Lower leg skin (tissue), 3 donors: ENCODE measurements around the gene BICC1.

Source experiments
- POLR2A ChIP-seq, 2 donors: fragments of 450-650 bp; IDR thresholded peaks; one replicate each; pipeline ENCODE4 v1.6.1; 2016 to 2017; ENCODE audit warnings: antibody characterized with exemption in 2 of 2, mild to moderate bottlenecking in 1 of 2, moderate library complexity in 1 of 2
- TF ChIP-seq, protein P1 (sequence below), 3 donors: fragments of 450-650 bp; IDR thresholded peaks; one replicate each; pipeline ENCODE4 v1.5.1; 2016; ENCODE audit warnings: antibody characterized with exemption in 3 of 3, mild to moderate bottlenecking in 3 of 3, moderate library complexity in 2 of 3

DNA sequence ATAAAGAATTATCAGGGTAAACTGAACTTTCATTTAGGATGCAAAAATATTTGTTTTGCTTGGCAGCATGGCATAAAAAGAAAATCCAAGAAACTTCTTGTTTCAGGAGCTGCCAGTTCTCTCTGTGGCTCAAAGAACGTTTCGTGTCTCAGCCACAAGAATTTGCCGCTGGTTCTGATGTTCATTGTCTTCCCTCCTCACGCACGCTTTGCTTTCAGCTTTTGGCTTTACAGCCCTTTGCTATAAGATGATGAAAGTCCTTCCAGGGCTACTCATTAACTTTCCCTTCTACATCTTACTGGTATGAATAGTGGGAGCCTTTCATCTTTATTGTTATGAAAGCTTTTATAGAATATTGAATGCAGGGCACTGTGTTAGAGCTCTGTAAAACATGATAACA, 124.7 kb downstream of the BICC1 start:
- TF ChIP-seq, protein P1, sequence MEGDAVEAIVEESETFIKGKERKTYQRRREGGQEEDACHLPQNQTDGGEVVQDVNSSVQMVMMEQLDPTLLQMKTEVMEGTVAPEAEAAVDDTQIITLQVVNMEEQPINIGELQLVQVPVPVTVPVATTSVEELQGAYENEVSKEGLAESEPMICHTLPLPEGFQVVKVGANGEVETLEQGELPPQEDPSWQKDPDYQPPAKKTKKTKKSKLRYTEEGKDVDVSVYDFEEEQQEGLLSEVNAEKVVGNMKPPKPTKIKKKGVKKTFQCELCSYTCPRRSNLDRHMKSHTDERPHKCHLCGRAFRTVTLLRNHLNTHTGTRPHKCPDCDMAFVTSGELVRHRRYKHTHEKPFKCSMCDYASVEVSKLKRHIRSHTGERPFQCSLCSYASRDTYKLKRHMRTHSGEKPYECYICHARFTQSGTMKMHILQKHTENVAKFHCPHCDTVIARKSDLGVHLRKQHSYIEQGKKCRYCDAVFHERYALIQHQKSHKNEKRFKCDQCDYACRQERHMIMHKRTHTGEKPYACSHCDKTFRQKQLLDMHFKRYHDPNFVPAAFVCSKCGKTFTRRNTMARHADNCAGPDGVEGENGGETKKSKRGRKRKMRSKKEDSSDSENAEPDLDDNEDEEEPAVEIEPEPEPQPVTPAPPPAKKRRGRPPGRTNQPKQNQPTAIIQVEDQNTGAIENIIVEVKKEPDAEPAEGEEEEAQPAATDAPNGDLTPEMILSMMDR (IDR thresholded peaks at IDR 0.05) = no peak
- no peak for TF ChIP-seq POLR2A (IDR thresholded peaks at IDR 0.05)
